HEK293T (cell line): Measurements from ENCODE around the gene TMTC2.

Source experiments
- CTBP1 ChIP-seq: fragments of 450-650 bp; IDR thresholded peaks from 2 replicates; pipeline ENCODE4 v1.6.1; 2016; ENCODE audit warnings: borderline replicate concordance
- L3MBTL2 ChIP-seq: fragments of 450-650 bp; conservative IDR thresholded peaks from 2 replicates; pipeline ENCODE4 v1.6.1; 2016; ENCODE audit warnings: mild to moderate bottlenecking

- TF ChIP-seq CTBP1 (no peak), L3MBTL2 (no peak)
Measured at GRCh38 chr12:82801951-82802610, 115.4 kb downstream of the TMTC2 start.
